Measurements from ENCODE around the gene UGT1A7.

GRCh38 chr2:233821196-233821595, 139.5 kb downstream of the UGT1A7 start:
- TF ChIP-seq, protein P1, sequence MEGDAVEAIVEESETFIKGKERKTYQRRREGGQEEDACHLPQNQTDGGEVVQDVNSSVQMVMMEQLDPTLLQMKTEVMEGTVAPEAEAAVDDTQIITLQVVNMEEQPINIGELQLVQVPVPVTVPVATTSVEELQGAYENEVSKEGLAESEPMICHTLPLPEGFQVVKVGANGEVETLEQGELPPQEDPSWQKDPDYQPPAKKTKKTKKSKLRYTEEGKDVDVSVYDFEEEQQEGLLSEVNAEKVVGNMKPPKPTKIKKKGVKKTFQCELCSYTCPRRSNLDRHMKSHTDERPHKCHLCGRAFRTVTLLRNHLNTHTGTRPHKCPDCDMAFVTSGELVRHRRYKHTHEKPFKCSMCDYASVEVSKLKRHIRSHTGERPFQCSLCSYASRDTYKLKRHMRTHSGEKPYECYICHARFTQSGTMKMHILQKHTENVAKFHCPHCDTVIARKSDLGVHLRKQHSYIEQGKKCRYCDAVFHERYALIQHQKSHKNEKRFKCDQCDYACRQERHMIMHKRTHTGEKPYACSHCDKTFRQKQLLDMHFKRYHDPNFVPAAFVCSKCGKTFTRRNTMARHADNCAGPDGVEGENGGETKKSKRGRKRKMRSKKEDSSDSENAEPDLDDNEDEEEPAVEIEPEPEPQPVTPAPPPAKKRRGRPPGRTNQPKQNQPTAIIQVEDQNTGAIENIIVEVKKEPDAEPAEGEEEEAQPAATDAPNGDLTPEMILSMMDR (IDR thresholded peaks at IDR 0.05; ENCODE audit: low read length) = no peak
- no peak for TF ChIP-seq EZH2 (IDR thresholded peaks at IDR 0.05; ENCODE audit: borderline replicate concordance, low read length)
